H1 (cell line): Measurements from ENCODE around the gene MT1F. TPM values are rescaled to one million over a fixed set of nuclear protein-coding genes. Genes with fewer than 3 reads are reported as not detected.

Experiments
- CTCF ChIA-PET: fragments of 300-600 bp; sonication (Branson Sonifier 250); formaldehyde crosslinking; loops from one replicate; lab custom pipeline; 2021; ENCODE audit not compliant: partially characterized antibody; lab: Charles Lee
- POLR2A ChIA-PET: fragments of 300-600 bp; sonication (Branson Sonifier 250); formaldehyde crosslinking; loops from one replicate; lab custom pipeline; 2021; ENCODE audit warnings: inconsistent platforms; ENCODE audit not compliant: partially characterized antibody; lab: Charles Lee
- DNase-seq, 2 experiments: peaks; one replicate each; pipeline versions ENCODE4 v3.0.0 to v3.0.0-alpha.2; 2010 to 2022; ENCODE audit warnings: low spot score in 2 of 2, low read depth in 1 of 2, mixed read lengths in 1 of 2
- FAIRE-seq: peaks from 2 replicates; lab custom pipeline; 2011; peaks lifted over from hg19 to GRCh38; lab: Jason Lieb, UNC
- H2AFZ ChIP-seq: 2 replicates; pipeline ENCODE4 v1.8.1; 2012; ENCODE audit warnings: low read length, inconsistent platforms
- H2AK5ac ChIP-seq: 2 replicates; pipeline ENCODE4 v1.6.1; 2013; ENCODE audit warnings: low read depth, low read length
- H2BK120ac ChIP-seq: replicated peaks from 2 replicates; pipeline ENCODE3; 2013; ENCODE audit warnings: low read depth, low read length, inconsistent platforms
- H2BK12ac ChIP-seq: 2 replicates; pipeline ENCODE4 v1.6.1; 2013; ENCODE audit warnings: low read depth, low read length
- H2BK15ac ChIP-seq: 2 replicates; pipeline ENCODE4 v1.6.1; 2013; ENCODE audit warnings: low read length
- H2BK20ac ChIP-seq: 2 replicates; pipeline ENCODE4 v1.6.1; 2013; ENCODE audit warnings: low read length
- H2BK5ac ChIP-seq: 2 replicates; pipeline ENCODE4 v1.6.1; 2013; ENCODE audit warnings: low read depth, low read length
- H3K14ac ChIP-seq: 2 replicates; pipeline ENCODE4 v1.6.1; 2013; ENCODE audit warnings: inconsistent platforms; ENCODE audit not compliant: insufficient read length
- H3K18ac ChIP-seq: 2 replicates; pipeline ENCODE4 v1.6.1; 2013; ENCODE audit warnings: low read length; ENCODE audit errors: extremely low read depth
- H3K23ac ChIP-seq: 2 replicates; pipeline ENCODE4 v1.6.1; 2013; ENCODE audit warnings: inconsistent platforms; ENCODE audit not compliant: insufficient read length
- H3K23me2 ChIP-seq: 2 replicates; pipeline ENCODE4 v1.6.1; 2013; ENCODE audit warnings: low read depth, low read length
- H3K27ac ChIP-seq: 2 replicates; pipeline ENCODE4 v1.6.1; 2011; ENCODE audit warnings: low read depth, low read length, inconsistent platforms
- H3K27me3 ChIP-seq, 4 experiments: replicated peaks in 1 of 4; 1 replicate in 1 of 4; 2 replicates in 3 of 4; pipeline versions ENCODE4 v1.6.1 to v1.8.1; 2011 to 2013; ENCODE audit warnings: low read length in 3 of 4, mild to moderate bottlenecking in 3 of 4, inconsistent platforms in 2 of 4, mixed read lengths in 2 of 4, moderate library complexity in 1 of 4; ENCODE audit not compliant: control insufficient read depth in 3 of 4, insufficient read depth in 3 of 4; ENCODE audit errors: extremely low read depth in 1 of 4
- H3K36me3 ChIP-seq, 4 experiments: 2 replicates each; pipeline versions ENCODE4 v1.6.1 to v1.8.1; 2011 to 2013; ENCODE audit warnings: mild to moderate bottlenecking in 4 of 4, low read length in 3 of 4, moderate library complexity in 2 of 4, control low read depth in 1 of 4, inconsistent platforms in 1 of 4; ENCODE audit not compliant: insufficient read depth in 4 of 4, control insufficient read depth in 2 of 4
- H3K4ac ChIP-seq: replicated peaks from 2 replicates; pipeline ENCODE3; 2013; ENCODE audit warnings: low read length, low read depth, mixed read lengths, inconsistent platforms; ENCODE audit not compliant: insufficient read length
- H3K4me1 ChIP-seq, 4 experiments: replicated peaks in 1 of 4; 1 replicate in 1 of 4; 2 replicates in 3 of 4; pipeline versions ENCODE4 v1.6.1 to v1.8.1; 2011 to 2013; ENCODE audit warnings: low read length in 3 of 4, inconsistent platforms in 2 of 4, mixed read lengths in 1 of 4; ENCODE audit not compliant: insufficient read depth in 4 of 4, control insufficient read depth in 3 of 4
- H3K4me2 ChIP-seq, 2 experiments: 2 replicates each; pipeline versions ENCODE4 v1.6.1 to v1.8.1; 2011 to 2013; ENCODE audit warnings: low read depth in 2 of 2, low read length in 2 of 2, control low read depth in 1 of 2, inconsistent platforms in 1 of 2, mild to moderate bottlenecking in 1 of 2; ENCODE audit not compliant: insufficient read depth in 1 of 2
- H3K4me3 ChIP-seq, 4 experiments: fragments of 200-600, 300-600 bp in 1 of 4; sonication (generic), shearing (Covaris generic), sonication (Bioruptor Twin) in 1 of 4; 2 replicates each; pipeline versions ENCODE4 v1.5.1 to v1.8.1; 2011 to 2016; ENCODE audit warnings: low read length in 4 of 4, low read depth in 3 of 4, control low read depth in 2 of 4, inconsistent platforms in 2 of 4, mild to moderate bottlenecking in 2 of 4, mixed read lengths in 1 of 4, moderate library complexity in 1 of 4; ENCODE audit not compliant: insufficient read depth in 2 of 4; ENCODE audit errors: extremely low read depth in 1 of 4
- H3K56ac ChIP-seq: replicated peaks from 2 replicates; pipeline ENCODE3; 2013; ENCODE audit warnings: low read depth, mild to moderate bottlenecking, mixed read lengths, low read length, inconsistent platforms; ENCODE audit not compliant: insufficient read length
- H3K79me1 ChIP-seq: 2 replicates; pipeline ENCODE4 v1.6.1; 2013; ENCODE audit warnings: low read depth, low read length, control low read depth
- H3K79me2 ChIP-seq, 2 experiments: 2 replicates each; pipeline versions ENCODE4 v1.6.1 to v1.8.1; 2012 to 2013; ENCODE audit warnings: low read length in 2 of 2, mild to moderate bottlenecking in 2 of 2, inconsistent platforms in 1 of 2; ENCODE audit not compliant: insufficient read depth in 2 of 2, control insufficient read depth in 1 of 2
- H3K9ac ChIP-seq, 4 experiments: replicated peaks in 1 of 4; 1 replicate in 1 of 4; 2 replicates in 3 of 4; pipeline versions ENCODE4 v1.6.1 to v1.8.1; 2011 to 2013; ENCODE audit warnings: low read depth in 3 of 4, low read length in 3 of 4, control low read depth in 2 of 4, mild to moderate bottlenecking in 2 of 4, moderate library complexity in 2 of 4, inconsistent platforms in 1 of 4; ENCODE audit errors: extremely low read depth in 1 of 4
- H3K9me3 ChIP-seq, 2 experiments: 2 replicates each; pipeline versions ENCODE4 v1.6.1 to v1.8.1; 2012 to 2013; ENCODE audit warnings: mild to moderate bottlenecking in 2 of 2, moderate library complexity in 2 of 2, control low read depth in 1 of 2, inconsistent platforms in 1 of 2, low read depth in 1 of 2, low read length in 1 of 2, mixed read lengths in 1 of 2; ENCODE audit not compliant: insufficient read depth in 2 of 2
- H4K20me1 ChIP-seq, 2 experiments: replicated peaks in 1 of 2; 2 replicates each; pipeline versions ENCODE3 to v1.8.1; 2011 to 2013; ENCODE audit warnings: inconsistent platforms in 2 of 2, low read length in 2 of 2, mild to moderate bottlenecking in 1 of 2; ENCODE audit not compliant: insufficient read depth in 2 of 2, control insufficient read depth in 1 of 2
- H4K5ac ChIP-seq: 2 replicates; pipeline ENCODE4 v1.6.1; 2013; ENCODE audit warnings: low read length, low read depth, mixed read lengths, inconsistent platforms; ENCODE audit not compliant: insufficient read length
- H4K8ac ChIP-seq: 2 replicates; pipeline ENCODE4 v1.8.0; 2013; ENCODE audit warnings: mild to moderate bottlenecking, moderate library complexity, low read length, inconsistent platforms; ENCODE audit not compliant: insufficient read depth; ENCODE audit errors: extremely low read depth
- H4K91ac ChIP-seq: replicated peaks from 2 replicates; pipeline ENCODE3; 2013; ENCODE audit warnings: low read length, mixed read lengths, inconsistent platforms; ENCODE audit not compliant: insufficient read length
- EZH2 ChIP-seq: fragments of 200-600 bp; sonication (generic); IDR thresholded peaks from 2 replicates; pipeline ENCODE4 v1.7.1; 2012; ENCODE audit warnings: low read depth, mild to moderate bottlenecking, moderate library complexity, low read length, inconsistent platforms; ENCODE audit not compliant: severe bottlenecking
- KDM4A ChIP-seq: IDR thresholded peaks from one replicate; pipeline ENCODE4 v1.7.1; 2012; ENCODE audit warnings: low read depth, mild to moderate bottlenecking, moderate library complexity, low read length, inconsistent platforms; ENCODE audit not compliant: severe bottlenecking
- NRF1 ChIP-seq: IDR thresholded peaks from 2 replicates; pipeline ENCODE4 v1.6.1; 2011; ENCODE audit warnings: mild to moderate bottlenecking, low read depth, low read length, improper control_type of control experiment
- SIN3A ChIP-seq, 2 experiments: IDR thresholded peaks in 1 of 2; conservative IDR thresholded peaks in 1 of 2; 2 replicates each; pipeline ENCODE4 v1.6.1; 2011 to 2012; ENCODE audit warnings: low read length in 2 of 2, improper control_type of control experiment in 1 of 2, low read depth in 1 of 2, mild to moderate bottlenecking in 1 of 2
- SUZ12 ChIP-seq: fragments of 200-600 bp; sonication (generic); IDR thresholded peaks from 2 replicates; pipeline ENCODE4 v1.6.1; 2012; ENCODE audit warnings: mild to moderate bottlenecking, inconsistent platforms, low read length, moderate library complexity, mixed read lengths
- WGBS, 2 experiments: shearing (Covaris generic) in 1 of 2; methylation state at CpG; one replicate each; pipeline versions ENCODE4 v1.1.6 to v1.1.7; 2013 to 2015; ENCODE audit warnings: low lambda C conversion rate in 2 of 2, mixed read lengths in 2 of 2, inconsistent platforms in 1 of 2, low coverage in 1 of 2, missing lambda C conversion rate in 1 of 2; ENCODE audit not compliant: insufficient replicate concordance in 2 of 2, insufficient coverage in 1 of 2, insufficient read length in 1 of 2; ENCODE audit errors: extremely low coverage in 1 of 2, missing lambda C conversion rate in 1 of 2; 5-methylcytosine and 5-hydroxymethylcytosine counted together
- polyA plus RNA-seq, 7 experiments: library from polyadenylated mRNA; depleted of rRNA in 3 of 7; stranded (reverse) in 5 of 7; unstranded in 2 of 7; fragments of >200 nt in 5 of 7; fragments of 200-250 nt in 2 of 7; gene quantifications; 1 replicate in 5 of 7; 2 replicates in 1 of 7; 4 replicates in 1 of 7; pipeline versions ENCODE4 v1.2.1 to v1.2.3, GENCODE V29; 2011 to 2013; ENCODE audit warnings: missing spikeins in 2 of 7, mixed read lengths in 2 of 7
- total RNA-seq: library from RNA; stranded (reverse); fragmentation: NEBNext Ultra II Directional; extraction: Animal tissue kit (Norgen Biotek cat#: 25700); gene quantifications from 2 replicates; pipeline ENCODE4 v1.2.1, GENCODE V29; 2021

The MT1F gene
- total and polyA plus RNA-seq, 2 of the 8 experiments (the other 6 are each of a cell fraction or from before 2014, with no cell fraction given): 5.9 to 20.8 TPM

DNA sequence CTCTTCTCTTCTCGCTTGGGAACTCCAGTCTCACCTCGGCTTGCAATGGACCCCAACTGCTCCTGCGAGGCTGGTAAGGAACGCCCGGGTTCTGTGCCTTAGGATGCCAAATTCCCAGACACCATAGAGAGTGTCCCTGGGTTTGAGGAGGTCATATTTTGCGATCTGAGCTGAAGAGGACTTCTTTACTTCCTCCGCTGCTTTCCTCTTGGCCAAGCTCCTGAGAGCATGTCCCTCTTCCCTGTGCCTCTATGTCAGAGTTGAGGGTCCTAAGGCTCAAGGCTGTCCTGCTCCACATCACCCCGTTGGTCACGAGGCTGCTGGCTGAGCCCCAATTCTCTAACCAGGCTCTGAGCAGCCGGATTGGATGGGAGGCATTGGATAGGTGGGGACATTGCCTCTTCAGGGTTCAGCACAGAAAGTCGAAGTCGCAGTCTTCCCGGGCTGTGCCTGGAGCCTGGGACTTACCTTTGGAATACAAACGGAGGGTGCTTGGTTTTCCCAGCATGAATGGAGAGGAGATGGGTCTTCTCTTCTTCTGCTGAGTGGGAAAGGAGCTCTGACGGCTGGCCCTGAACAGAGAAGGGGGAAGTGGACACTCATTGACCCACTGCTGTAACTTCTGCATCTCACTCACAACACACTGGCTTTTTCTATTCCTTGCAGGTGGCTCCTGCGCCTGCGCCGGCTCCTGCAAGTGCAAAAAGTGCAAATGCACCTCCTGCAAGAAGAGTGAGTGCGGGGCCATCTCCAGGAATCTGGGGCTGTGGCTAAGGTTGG lies 12.3 kb downstream of the MT1F start:
- CTCF ChIA-PET: interaction anchor here (0.6 to 4.6 kb wide), 8 partner anchors 10 to 884 kb away, joined by 3 to 29 read pairs (median 3); partner anchors contain the start of gene MT1E
- 10% methylated on average over 19 of the region's 19 CpGs; no CpG with 5 or more reads in 1 of the 2 experiments for WGBS, 2 experiments
- FAIRE-seq: no peak

More for the DNA sequence above, 12.3 kb downstream of the MT1F start:
- Histone ChIP-seq H3K9me3 (no peaks in the 10 kb centered on the region), H3K4me3 (peak overlapping the region; percentile 13 to 52 (median 19); a peak in 7 of 8 replicates), H3K23me2 (peaks cover 10% of the 10 kb centered on the region; the same call in 1 of the 2 replicates), H4K8ac (no peak overlapping the region), H3K4ac (no peak overlapping the region), H2BK120ac (no peak overlapping the region), H2BK12ac (peak overlapping the region; percentile 86; the same call in 1 of the 2 replicates), H3K23ac (no peak overlapping the region), H3K56ac (no peak overlapping the region), H3K14ac (no peak overlapping the region), H3K9ac (no peak overlapping the region), H3K36me3 (no peaks in the 10 kb centered on the region), H3K27me3 (peaks cover 65 to 83% (median 77%) of the 10 kb centered on the region in 4 experiments), H2BK5ac (no peak overlapping the region), H3K79me2 (no peaks in the 10 kb centered on the region), H2AFZ (0 out of 2 replicates have a peak overlapping the region, but pooled peaks have one; percentile 6), H2BK15ac (no peak overlapping the region), H3K27ac (no peak overlapping the region), H4K91ac (peak overlapping the region; percentile 15), H2BK20ac (no peak overlapping the region; the same call in 1 of the 2 replicates), H2AK5ac (no peak overlapping the region), H3K79me1 (no peaks in the 10 kb centered on the region), H3K18ac (peak overlapping the region; percentile 68), H3K4me2 (peak overlapping the region; percentile 74 to 92), H3K4me1 (peaks cover 3 to 18% (median 13%) of the 10 kb centered on the region in 4 experiments), H4K5ac (no peak overlapping the region), H4K20me1 (peaks cover 2 to 9% of the 10 kb centered on the region in 2 experiments)
- POLR2A ChIA-PET: interaction anchor here (0.9 to 13.9 kb wide), 13 partner anchors 9 to 219 kb away, joined by 3 to 205 read pairs (median 5); partner anchors contain the start of genes MT1B, MT1E, MT1F and MT1M
- no peak for DNase-seq
- TF ChIP-seq KDM4A (peak; percentile 30), EZH2 (peak; percentile 72), NRF1 (0 out of 2 replicates have a peak, but pooled peaks have one; percentile 28), SUZ12 (peak; percentile 76), SIN3A (conservative IDR thresholded peaks at IDR 0.05 in 1 of 2, IDR thresholded peaks at IDR 0.05 in 1 of 2; ENCODE audit: low read depth in 1 of 2, low read length in 2 of 2) (no peak)
